Upper lobe of left lung (tissue), 4 donors: ENCODE results near the gene NEURL1.

Experiments used
- POLR2AphosphoS5 ChIP-seq, 2 donors: sonication (generic); formaldehyde crosslinking; IDR thresholded peaks; one replicate each; pipeline ENCODE4 v1.5.1; 2017; ENCODE audit warnings: antibody characterized with exemption in 2 of 2
- TF ChIP-seq, protein P1 (sequence below), 6 experiments: fragments of 450-650 bp in 4 of 6; fragments of 200-600 bp in 2 of 6; sonication (generic) in 2 of 6; IDR thresholded peaks; one replicate each; pipeline ENCODE4 v1.5.1; 2016 to 2019; ENCODE audit warnings: antibody characterized with exemption in 6 of 6

DNA sequence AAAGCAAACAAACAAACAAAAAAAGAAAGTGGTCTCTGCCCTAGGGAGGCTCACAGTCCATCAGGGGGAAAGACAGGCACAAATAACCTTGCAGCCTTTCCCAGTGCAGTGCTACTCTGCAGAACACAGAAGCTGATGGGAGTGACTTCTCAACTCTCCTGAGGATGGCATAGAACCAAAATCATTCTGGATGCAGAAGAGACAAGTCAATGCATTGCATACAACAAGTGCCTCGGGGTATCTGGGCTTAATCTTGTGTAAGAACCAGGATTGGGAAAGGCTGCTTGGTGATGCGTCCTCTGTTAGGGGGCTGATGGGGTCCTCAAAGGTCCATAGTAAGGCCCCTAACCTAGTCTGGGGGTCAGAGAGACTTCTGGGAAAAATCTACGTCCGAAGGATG lies 68.9 kb downstream of the NEURL1 start:
- TF ChIP-seq, protein P1, sequence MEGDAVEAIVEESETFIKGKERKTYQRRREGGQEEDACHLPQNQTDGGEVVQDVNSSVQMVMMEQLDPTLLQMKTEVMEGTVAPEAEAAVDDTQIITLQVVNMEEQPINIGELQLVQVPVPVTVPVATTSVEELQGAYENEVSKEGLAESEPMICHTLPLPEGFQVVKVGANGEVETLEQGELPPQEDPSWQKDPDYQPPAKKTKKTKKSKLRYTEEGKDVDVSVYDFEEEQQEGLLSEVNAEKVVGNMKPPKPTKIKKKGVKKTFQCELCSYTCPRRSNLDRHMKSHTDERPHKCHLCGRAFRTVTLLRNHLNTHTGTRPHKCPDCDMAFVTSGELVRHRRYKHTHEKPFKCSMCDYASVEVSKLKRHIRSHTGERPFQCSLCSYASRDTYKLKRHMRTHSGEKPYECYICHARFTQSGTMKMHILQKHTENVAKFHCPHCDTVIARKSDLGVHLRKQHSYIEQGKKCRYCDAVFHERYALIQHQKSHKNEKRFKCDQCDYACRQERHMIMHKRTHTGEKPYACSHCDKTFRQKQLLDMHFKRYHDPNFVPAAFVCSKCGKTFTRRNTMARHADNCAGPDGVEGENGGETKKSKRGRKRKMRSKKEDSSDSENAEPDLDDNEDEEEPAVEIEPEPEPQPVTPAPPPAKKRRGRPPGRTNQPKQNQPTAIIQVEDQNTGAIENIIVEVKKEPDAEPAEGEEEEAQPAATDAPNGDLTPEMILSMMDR (IDR thresholded peaks at IDR 0.05), result no peak
- TF ChIP-seq POLR2AphosphoS5 (IDR thresholded peaks at IDR 0.05), result no peak
